ENCODE results near the gene TMEM150B. TPM values are rescaled to one million over a fixed set of nuclear protein-coding genes. Genes with fewer than 3 reads are reported as not detected.

TMEM150B gene
- total RNA-seq, 1 donor = 5.4 TPM

DNA sequence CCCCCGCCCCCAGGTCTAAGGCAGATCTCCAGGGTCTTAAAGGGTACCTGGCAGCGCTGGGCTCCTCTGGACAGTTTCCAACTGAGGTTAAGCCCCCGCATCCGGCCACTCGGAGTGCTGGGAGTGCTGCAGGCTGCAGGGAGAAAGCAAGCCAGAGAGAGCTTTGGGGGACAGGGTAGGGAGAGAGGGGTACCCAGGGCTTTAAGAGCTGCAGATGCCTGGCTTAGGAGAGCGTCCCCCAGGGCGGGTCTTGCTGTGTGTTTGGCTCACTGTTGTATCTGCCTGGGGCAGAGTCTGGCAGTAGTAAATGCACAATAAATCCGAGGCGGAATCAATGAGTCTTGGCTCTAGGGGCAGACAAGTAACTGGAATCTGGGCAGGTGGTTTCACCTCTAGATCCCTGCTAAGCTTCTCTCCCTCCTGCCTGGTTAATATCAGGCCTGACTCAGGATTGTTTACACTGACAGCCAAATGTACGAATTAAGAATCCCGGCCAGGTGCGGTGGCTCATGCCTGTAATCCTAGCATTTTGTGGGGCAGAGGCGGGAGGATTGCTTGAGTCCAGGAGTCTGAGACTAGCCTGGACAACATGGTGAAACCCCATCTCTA lies 30.2 kb upstream of the TMEM150B start:
- peak in 2 of 3 donors; percentile 20 to 39 for DNase-seq (ENCODE audit: low read depth in 2 of 3, low spot score in 2 of 3)

DNA sequence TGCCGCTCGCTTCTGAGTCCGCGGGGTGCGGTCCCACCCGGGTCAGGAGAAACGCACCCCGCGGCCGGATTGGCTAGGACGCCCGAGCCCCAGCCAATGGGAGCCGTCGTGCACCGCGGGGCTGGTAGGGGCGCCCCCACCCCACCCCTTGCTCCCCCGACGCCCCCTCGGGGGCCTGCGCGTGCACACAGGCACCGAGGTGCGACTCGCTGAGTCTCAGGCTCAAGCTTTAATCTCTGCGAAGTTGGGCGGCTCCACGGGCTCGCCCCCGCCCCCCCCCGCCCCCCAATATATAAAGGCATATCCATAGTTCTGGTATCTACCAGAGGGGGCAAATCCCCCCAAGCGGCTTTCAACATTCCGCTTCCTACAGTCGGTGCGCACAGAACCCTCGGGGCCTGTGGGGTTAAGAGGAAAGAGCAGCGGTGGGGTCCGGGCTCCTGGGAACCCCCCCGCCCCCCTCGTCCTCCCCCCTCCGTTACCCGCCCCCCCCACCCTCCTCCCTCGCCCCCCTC lies 29.6 kb upstream of the TMEM150B start, which contains the start of gene COX6B2:
Gene COX6B2 (minus strand): TSS at position 22 of the 515 bp plus-strand sequence. CDS start 198 bp downstream, outside the sequence.
- DNase-seq (ENCODE audit: low read depth in 2 of 3, low spot score in 2 of 3) = peak in 1 of 3 donors; percentile 25

DNA sequence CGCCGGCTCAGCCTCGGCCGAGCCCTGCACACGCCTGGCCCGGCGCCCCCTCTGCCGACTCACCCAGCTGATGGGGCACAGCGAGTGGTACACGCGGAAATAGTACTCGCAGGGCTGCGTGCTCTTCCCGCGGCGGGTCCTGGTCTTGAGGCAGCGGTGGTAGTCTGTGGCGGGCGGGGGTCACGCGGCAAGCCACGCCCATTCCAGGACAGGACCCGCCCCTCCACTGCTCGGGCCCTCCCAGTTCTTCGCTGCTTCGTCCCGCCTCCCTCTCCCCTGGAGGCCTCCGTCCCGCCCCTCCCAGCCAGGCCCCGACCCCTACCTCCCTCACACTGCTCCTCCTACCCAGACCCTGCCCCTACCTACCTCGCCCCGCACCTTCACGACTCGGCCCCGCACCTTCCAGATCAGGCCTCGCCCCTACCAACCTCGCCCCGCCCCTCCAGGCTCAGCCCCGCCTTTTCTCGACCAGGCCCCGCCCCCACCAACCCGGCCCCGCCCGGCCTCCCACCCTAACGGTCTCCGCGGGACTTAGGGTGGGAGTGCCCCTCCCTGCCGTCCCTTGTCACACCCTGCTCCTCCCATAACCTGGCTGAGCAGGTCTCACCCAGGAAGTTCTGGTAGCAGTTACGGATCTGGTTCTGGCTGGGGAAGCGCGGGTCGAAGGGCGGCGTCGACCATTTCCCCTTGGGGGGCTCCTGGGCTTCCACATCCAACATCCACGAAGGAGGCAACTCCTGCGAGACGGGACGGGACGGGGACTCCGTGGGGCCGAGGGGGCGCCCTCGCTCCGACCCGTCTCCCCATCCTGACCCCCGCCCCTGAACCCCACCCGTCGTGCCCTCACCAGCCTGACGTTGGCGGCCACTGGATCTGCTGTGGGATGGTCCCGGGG lies 28.9 kb upstream of the TMEM150B start:
- peak; percentile 52 to 68 (median 63) for DNase-seq (ENCODE audit: low read depth in 2 of 3, low spot score in 2 of 3)

DNA sequence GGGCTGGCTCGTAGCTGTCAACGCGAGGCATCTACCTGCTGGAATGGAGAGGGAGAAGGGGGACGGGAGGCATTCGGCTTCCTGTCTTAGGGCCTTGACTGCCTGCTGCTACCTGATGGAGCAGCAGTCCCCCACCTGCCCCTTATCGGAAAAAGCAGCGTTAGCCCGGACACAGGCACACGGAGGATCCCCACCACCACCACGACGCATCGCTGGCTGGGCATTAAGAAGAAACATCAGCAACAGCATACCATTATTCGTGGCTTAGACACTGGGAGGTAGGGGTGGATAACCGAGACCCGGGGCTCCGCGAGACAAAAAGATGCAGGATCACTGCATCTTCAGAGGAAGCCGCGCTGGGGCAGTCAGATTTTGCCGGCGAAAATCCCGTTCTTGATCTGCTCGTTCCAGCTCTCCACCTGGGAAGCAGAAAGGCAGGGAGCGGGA lies 28.2 kb upstream of the TMEM150B start:
- no peak for DNase-seq (ENCODE audit: low read depth in 2 of 3, low spot score in 2 of 3)

DNA sequence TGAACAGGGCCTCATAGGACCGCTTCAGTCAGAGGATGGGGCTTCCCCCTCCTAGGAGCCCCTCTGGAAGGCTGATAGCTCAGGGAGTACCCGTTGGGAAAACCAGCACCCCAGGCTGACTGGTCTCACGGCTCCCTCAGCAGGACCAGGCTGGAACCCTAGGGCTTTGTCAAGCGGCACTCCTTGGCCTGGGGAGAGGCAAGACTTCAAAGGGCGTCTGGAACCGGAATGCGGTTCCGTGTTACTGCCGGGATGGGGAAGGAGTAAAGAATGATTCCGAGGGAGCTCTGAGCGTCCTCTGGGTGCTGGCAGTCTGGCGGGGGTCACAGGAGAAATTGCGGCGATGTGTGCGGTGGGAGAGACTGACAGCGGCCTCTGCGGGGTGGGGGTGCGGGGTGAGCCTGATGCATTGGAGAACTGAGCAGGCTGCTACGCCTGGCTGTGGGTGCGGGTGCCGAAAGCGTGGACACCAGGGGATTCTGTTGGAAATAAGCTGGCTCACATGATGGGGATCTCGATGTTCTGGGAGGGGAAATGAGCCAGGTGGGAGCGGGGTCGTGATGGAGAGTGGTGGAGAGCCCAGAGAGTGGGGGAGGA lies 27.5 kb upstream of the TMEM150B start:
- no peak for DNase-seq (ENCODE audit: low read depth in 2 of 3, low spot score in 2 of 3)

DNA sequence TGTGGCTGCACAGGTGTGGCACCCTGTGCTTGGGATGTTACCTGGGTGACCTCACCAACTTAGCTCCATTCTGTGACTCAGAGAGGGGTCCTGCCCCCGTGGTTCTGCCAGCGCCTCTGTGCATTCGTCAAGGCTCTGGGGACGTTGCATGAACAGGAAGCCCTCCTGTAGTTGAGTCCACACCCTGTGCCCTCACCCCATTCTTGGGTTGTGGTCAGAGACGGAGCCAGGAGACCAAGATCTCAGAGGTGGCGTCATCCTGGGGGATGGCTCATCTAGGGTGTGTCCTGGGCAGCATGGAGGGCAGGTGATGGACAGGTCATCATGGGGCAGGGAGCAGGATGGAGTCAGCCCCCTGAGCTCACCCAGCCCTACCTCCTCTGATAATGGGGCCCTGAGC lies 26.9 kb upstream of the TMEM150B start:
- no peak for DNase-seq (ENCODE audit: low read depth in 2 of 3, low spot score in 2 of 3)

DNA sequence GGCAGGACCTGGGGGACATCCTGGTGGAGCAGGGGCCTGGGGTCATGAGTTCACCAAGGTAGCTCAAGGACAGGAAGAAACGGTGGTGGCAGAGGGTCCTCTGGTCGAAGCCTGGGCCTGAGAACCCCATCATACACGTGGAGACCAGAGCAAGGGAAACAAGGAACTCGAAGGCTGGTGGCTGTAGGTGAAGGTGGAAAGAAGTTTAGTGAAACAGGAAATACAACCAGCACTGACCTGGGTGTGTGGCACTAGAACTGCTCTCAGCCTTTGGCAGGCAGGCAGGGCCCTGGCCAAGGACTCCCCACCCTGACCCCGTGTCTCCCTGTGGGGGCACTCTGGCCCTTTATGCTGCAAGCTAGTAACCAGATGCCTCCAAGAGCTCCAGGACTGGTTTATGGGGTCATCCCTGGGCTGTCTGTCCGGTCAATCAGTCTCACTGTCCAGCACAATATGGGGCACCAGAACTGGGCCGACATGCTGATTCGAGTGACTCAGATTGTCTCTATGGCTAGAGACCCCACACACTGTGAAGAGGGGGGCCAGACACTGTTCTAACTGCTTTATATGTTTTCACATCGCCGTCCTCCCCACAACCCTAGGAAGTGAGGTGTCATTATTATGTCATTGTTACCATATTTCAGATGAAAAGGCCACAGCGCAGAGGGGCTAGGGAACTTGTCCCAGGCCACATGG lies 25.6 kb upstream of the TMEM150B start:
- no peak for DNase-seq (ENCODE audit: low read depth in 2 of 3, low spot score in 2 of 3)

DNA sequence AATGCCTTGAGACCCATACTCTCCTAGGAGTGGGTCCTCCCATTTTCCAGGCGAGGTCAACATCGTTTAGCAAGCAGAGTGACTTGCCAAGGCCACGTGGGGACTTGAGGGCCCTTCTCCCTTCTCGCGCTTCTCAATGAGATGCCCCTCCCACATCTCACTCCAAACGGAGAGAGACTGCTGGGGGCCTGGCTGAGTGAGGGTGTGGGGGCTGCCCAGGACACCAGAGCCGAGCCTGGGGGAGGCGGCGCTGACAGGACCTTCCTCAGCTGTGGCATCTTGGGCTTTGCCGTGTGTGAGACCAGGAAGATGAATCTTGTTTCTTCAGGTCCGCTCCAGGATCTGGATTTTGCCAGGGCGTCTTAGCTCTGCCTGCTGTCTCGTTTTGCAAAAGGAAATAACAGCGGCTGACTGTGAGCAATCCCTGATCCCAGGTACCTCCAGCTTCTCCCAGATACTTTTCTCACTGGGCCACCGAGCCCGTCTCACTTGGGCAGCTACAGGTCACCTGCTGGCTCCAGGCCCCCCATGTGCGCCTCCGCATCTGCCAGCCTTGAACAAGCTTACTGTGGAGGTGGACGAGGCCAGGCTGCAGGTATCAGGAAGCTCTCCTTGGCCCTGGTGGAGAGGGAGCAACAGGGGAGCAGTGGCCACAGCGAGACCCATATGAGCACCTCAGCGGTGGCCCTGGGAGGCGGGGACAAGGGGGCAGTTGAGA lies 23.3 kb upstream of the TMEM150B start:
- no peak for DNase-seq (ENCODE audit: low read depth in 2 of 3, low spot score in 2 of 3)

DNA sequence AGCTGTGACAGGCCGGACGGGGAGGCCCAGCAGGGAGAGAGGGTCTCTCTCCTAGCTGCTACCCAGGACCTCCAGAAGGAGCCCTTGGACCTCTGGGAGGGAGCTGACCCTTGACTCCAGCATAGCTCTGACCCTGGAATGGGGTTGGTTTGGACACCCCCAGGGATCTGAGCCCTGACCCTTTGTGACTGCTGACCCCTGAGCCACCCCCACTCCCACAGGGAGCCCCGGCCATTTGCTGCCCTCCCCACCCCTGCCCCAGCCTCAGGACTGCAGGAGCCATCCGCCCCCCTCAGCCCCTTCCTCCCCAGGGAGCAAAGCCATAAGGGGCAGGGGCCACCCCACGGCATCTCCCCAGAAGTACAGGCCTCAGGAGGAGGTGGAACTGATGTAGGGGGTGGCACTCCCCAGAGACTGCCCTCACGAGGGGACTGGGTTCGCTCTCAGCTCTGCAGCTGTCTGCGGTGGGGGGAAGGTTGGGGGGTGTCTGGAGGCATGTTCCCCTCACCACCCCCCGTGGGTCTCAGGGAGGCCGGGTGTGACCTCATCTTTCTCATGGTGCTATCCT lies 22.4 kb upstream of the TMEM150B start:
- no peak for DNase-seq (ENCODE audit: low read depth in 2 of 3, low spot score in 2 of 3)

DNA sequence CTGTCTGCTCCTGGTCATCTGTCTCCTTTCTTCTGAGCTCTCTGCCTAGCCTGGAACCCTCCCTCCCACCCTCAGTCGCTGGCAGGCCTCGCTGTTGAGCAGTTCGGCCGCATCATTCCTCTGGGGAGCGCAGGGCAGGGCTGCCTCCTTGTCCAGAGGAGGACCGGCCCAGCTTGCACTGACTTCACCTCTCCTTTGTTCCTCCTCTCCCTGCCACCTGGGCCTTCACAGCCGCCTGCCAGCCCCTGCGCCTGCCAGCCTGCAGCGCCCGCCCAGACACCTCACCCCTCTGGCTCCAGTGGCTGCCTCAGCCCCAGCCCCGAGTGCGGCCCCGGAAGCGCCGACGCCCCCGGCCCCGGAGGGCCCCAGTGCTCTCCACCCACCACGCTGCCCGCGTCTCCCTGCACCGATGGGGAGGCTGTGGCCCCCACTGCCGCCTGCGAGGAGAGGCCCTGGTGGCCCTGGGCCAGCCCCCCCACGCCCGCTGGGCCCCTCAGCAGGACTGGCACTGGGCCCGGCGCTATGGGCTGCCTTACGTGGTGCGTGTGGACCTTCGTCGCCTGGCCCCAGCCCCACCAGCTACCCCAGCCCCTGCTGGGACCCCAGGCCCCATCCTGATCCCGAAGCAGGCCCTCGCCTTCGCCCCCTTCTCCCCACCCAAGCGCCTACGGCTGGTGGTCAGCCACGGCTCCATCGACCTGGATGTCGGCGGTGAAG lies 21.7 kb upstream of the TMEM150B start:
- no peak for DNase-seq (ENCODE audit: low read depth in 2 of 3, low spot score in 2 of 3)

DNA sequence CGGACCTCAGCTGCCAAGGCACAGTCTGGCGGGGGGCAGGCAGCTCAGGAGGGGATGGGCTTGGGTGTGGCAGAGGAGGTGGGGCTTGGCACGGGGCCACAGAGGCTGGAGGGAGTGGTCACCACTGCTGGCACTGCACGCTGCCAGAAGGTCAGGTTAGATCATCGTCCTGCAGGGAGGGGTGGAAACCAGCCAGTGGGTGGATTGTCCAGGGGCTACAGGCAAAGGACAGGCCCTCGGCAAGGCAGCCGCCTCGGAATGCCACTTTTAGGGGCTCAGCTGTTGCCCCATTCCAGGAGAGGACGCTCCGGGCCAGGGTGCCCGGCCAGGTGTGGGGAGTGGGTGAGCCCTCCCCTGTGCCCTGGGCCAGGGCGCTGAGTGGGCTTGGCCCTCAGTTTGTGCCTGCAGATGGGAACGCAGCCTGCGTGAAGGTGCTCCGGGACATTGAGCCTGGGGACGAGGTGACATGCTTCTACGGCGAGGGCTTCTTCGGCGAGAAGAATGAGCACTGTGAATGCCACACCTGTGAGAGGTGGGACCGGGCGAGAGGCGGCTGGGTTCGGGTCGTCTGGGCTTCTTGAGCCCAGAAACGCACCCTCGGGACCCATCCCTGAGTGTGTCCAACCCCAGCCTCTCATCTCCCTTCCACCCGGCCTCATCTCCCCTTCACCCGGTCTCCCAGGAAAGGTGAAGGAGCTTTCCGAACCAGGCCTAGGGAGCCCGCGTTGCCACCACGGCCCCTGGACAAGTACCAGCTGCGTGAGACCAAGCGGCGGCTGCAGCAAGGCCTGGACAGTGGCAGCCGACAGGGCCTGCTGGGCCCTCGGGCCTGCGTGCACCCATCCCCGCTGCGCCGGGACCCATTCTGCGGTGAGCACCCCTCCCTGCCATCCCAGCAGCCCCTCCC lies 20.9 kb upstream of the TMEM150B start:
- no peak for DNase-seq (ENCODE audit: low read depth in 2 of 3, low spot score in 2 of 3)

DNA sequence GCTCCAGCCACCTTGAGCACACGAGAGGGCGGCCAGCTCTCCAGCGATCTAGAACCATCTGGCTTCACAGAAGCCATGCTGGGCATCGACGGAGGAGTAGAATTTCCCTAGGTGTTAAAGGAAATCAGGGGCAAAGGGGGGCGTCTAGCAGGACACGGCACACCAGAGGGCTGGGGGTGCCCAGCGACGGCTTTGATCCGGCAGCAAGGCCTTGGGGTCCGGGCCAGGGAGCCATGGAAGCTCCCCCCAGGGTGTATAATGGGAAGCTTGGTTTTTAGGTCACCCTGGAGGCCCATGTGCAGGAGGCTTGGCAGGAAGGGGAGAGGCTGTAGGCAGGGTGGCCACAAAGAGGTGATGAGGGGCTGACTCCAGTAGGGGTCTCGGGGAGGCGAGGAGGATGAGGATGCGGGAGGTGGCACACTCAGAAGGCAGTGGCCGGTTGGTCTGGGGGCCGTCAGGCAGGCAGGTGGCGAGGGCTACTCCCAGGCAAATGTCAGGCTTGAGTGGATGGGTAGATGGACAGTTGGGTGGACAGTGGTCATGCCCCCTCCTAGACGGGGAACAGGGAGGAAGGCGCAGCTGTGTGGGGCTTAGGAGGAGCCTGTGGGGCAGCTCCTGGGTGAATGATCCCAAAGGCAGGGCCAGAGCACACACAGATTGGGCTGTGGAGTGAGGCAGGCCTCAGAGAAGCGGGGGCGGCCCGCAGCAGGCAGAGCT lies 20.1 kb upstream of the TMEM150B start:
- DNase-seq (ENCODE audit: low read depth in 2 of 3, low spot score in 2 of 3) = no peak

DNA sequence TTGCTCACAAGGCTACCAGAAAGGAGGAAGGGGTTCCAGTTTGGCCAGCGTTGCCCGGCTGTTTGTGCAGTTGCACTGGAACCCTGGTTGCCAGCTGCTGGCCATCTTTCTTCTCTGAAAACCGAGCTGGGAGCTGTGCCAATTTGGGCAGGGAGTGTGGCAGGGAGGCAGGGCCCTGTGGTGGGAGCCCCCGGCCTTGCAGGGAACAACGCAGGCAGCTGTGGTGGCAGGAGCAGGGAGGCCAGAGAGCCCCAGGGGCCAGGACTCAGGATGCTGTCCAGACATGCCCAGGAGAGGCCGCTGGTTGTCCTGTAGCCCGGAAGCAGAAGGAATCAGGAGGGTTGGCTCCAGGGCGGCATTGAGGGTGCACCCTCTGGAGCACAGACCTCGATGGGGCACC lies 19.3 kb upstream of the TMEM150B start:
- DNase-seq (ENCODE audit: low read depth in 2 of 3, low spot score in 2 of 3) = no peak

DNA sequence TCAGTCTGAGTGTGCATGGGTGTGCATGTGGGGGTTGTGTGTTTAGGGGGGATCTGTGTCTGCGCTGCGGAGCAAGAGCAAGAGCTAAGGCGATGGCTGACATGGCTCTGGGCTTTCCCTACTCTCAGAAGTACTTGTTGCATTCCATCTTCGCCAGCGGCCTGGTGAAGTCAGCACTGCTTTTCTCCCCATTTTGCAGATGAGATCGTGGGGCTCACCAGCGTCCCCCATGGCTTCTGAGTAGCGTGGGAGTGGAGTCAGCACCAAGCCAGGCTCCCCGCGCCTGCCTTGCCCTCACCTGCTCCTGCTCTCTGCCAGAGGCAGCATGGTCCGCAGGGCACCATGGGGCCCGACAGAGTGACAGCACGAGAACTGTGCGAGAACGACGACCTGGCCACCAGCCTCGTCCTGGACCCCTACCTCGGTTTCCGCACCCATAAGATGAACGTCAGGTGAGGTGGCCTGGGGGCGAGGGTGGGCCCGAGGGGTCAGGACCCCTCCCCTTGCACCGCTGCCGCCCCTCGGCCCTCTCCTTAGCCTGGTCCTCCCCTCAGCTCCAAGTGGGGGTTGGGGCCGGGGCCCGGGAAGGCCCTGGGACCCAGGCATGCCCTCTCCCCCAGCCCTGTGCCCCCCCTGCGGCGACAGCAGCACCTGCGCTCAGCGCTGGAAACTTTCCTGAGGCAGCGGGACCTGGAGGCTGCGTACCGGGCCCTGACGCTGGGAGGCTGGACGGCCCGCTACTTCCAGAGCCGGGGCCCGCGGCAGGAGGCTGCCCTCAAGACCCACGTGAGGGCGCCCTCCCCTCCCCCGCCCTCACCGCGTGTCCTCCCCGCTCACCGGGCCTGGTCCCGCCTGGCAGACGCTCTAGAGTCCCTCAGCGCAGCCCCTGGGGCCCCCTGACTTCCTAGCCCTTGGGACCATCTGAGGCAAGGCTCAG lies 16.7 kb upstream of the TMEM150B start:
- no peak for DNase-seq (ENCODE audit: low read depth in 2 of 3, low spot score in 2 of 3)

DNA sequence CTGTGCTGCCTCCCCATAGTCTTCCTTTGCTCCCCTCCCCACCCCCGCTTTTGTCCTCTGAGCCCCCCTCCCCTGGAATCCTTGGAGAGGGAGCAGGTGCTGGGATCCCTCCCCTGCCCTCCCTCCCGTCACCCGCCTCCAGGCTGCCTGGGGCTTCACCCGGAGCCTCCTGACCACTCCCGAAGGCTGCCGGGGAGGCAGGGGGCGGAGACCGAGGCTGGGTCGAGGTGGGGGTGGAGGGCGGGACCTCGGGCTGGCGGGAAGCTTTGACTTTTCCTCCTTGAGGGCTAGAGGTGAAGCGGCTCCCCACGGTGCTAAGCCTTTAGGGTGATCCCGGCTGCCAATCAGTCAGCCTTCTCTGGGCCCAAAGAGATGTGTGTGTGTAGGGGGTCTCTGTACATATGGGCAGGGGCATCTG lies 16.0 kb upstream of the TMEM150B start:
- DNase-seq (ENCODE audit: low read depth in 2 of 3, low spot score in 2 of 3) = peak in 1 of 3 donors; percentile 48

DNA sequence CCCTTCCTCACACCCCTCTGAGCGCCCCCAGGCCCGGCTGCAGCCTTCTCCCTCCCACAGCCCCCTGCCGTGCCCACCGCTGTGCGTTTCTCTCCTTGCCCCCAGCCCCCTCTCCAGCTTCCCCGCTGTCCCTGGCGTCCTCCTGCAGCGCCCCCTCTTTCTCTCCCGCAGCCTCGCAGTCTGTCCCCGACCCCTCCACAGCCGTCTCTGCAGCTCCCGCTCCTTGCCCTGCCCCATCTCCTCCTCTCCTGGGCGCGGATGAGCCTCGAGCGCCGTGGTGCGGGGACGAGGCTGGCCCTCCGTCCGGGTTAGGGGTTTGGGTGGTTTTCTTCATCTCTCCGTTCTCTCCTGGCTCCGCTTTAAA lies 15.6 kb upstream of the TMEM150B start:
- DNase-seq (ENCODE audit: low read depth in 2 of 3, low spot score in 2 of 3) = peak in 1 of 3 donors; percentile 38

Measured in hematopoietic multipotent progenitor cell (in vitro differentiated cells).